T-helper 1 cell (primary cell): ENCODE measurements around the gene PIK3R1.

ENCODE experiments used
- DNase-seq, 5 donors: peaks; one replicate each; pipeline ENCODE4 v3.0.0-alpha.2; 2012 to 2020

PIK3R1 gene

DNA sequence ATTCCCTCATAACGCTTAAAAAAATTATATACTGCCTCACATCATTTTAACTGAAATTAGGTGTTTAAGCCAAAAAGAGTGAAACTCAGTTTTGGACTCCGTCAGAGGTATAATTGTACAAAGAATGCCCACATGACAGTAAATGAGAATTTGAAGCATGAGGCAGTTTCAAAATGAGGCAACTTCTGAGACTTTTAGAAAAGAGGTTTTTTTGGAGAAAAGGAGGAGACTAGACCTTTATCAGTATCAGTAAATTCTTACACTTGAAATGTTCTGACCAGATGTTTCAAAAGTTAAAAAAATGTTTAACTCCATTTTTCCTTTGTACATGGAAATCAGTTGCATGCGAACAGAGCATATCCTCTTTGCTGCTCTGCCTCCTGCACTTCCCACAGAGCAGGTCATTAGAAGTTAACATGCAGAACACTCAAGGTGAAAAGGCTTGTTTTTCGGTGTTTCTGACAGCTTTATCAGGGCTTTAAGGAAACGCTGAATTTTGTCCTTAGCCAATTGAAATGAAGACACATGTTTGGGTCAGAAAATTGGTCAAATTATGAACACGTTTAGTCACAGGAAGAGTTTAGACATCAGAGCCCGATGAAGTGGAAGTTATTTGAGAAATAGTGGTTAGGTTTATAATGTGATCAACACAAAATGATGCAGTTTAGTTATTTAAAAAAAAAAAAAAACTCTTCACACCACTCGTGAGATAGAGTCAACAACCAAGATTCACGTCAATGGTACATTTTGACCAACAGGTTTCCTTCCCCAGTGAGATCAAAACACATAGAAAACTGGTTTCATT, 59.5 kb downstream of the PIK3R1 start:
- DNase-seq: peak in 1 of 5 donors; percentile 69

DNA sequence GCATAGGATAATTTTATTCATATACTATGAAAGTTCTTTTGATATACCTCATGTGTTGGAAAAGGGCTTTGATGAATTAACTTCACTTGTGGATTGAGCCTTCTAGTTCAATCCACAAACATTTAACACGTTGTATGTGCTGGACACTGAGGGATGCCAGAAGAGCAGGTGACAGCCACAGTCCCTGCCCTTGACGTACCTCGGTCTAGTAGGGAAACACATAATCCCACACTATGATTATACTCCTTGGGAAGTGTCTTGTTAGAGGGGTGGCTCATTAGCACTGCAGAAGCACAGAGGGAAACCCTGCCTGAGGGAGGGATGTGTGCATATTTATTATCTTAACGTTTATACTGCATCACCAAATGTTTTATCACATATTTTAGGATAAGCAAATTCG, 61.2 kb downstream of the PIK3R1 start:
- DNase-seq: no peak

DNA sequence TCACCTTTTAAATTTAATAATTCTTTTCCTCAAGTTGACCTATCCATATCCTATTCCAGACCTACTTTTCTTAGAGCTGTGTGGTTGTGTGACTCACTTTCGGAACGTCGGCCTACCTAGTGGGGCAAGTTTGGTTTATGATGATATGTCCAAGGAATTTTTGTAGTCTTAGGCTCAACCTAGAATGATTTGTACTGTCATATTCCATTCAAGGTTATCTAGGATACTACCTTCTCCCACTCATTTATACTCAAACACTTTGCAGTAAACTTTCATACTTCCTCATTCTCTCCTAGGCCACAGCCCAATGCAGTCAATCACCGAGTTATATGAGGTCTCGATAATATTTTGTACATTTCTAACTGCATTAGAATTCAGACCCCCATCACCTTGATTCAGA, 61.9 kb downstream of the PIK3R1 start:
- DNase-seq: no peak

DNA sequence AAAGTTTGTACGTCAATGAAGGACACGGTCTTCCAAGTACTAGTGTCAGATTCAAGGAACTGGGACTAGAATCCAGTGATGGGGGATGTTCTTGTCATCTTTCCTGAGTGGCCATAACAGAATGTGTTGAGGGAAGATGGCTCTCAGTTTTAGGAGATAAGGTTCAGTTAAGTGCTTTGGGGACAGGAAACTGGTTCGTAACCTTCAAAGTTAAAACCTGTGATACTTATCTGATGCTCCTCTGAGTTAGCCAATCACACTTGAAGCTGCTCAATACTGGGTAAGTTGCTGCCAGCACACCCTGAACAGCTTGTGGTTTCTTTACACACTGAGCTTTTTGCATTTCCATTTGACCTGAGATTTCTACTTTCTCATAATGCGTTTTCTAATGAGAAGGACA, 64.4 kb downstream of the PIK3R1 start:
- DNase-seq: peak in 4 of 5 donors; percentile 15 to 91 (median 45)

DNA sequence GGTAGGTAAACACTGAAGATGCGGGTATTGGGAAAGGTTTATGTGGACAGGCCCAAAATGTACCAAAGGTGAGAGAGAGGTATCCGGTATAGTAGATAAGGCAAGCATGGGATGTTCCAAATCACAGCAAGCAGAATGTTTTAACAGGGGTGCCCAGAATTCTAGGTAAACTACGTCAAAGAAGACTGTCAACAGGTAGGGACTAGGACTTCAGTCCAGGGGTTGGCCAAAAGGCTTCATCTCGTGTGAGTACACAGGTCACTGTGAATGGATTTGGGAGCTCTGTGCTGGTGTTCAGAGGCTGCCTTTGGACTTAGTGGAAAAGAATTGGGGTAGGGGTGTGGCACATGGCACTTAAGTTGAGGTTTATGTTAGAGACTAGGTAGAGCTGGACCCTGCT, 66.4 kb downstream of the PIK3R1 start:
- no peak for DNase-seq

DNA sequence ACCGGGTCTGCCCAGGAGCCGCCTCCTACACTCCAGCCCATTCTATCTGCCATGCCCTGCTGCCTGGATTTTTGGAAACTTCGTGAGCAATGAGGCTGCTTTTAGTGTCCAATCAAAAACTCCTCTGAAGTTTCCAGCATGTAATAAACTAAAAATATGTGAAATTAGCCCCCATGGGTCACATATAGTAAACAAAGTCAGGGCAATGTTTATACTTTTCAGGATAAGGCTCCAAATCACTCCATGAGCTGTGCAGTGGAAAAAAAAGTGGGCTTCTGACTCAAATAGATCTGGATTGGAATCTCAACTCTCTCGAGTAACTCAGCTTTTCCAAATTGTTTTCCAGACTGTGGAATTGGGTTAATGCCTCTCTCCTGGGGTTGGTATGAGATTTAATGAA, 68.2 kb downstream of the PIK3R1 start:
- DNase-seq: no peak

DNA sequence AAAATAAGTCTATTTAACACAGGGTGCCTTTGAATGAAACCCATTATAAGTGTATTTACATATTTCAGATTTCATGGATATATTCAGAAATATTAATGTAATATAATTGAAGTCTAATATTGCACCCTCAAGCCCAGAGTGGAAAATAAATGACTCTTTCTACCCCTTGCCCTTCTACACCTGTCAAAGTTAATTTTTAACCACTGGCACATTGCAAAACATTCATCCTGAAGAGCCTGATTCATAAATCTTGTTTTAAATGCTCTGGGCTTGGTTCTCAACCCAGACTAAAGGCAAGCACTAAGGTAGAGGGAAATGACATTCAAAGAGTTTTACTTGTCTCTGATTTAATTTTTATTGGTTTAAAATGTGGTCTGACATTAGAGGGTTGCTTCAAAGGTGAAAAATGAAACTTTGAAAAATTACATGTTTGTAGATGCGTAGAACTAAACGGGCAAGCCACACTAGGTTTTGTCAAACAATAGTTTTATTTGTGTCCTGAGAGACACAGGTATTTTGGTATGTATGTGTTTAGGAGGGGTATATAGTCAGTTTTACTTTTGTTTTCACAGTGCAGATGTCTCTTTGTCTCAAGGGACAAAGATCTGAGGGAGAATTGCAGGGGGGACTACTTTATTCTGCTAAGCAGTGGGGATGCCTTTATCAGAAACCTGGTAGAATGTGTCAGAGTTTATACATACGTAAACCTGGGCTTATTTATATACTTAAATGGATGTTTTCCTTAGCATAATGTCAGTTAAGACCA, 69.7 kb downstream of the PIK3R1 start:
- no peak for DNase-seq

DNA sequence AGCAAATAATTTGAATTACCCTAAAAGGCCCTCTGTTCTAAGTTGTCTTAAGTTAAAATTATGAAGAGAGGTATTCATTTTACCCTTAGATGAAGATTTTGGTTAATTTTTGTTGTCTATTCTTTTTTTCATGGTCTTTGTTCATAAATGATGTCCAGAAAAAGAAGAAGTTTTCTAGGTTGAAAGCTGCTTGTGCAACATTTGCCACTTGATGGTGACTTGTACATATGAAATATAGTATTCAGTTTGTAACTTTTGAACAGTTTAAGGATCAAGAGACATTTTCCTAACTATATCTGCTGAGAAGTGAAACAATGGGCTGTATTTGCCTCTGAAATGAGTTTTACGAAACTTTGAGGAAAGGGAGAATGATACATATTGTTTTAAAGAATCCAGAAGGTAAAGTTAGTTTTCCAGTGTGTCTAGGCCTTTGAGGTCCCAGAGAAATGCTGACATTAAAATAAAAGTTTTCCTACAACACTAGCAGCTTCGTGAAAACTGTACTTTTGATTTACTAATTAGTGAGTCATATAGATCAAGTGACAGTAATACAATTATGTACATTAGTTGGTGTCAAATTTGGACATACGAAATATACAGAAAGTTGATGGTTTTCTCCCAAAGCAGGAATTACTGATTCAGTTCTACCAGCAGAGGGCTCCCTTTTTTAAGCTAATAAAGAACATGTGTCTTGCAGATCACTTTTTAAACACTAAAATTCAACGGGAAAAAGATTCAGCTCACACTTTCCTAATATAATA, 70.5 kb downstream of the PIK3R1 start:
- DNase-seq: peak in 1 of 5 donors; percentile 52

DNA sequence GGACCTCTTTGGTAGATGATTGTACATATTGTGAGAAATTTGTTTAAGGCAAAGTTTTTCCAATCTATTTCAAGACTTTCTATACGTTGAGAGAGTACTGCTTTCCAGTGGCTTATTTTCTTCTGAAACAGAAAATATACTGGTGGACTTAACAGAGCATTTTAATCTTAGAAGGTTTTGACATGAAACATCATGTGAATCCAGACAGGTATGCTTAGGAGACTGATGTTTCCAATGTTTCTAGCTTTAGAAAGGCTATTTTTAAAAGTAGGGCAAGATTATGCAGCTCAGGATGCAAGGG, 71.0 kb downstream of the PIK3R1 start:
- DNase-seq: no peak

DNA sequence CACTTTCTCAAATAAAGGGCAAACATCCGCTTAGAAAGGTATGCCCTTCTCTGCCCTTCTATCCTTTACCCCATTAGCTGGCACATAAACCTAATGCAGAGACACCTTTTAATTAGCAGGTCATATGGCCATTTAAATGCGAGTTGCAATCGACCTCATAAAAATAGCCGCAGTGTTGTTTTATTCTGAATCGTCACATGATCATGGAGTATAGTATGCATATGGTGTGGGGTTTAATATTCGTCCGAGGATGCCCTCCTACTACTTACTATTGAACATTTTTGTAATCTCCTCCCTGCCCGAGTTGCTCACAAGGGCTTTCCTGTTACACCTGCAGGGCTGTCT, 72.0 kb downstream of the PIK3R1 start:
- no peak for DNase-seq

DNA sequence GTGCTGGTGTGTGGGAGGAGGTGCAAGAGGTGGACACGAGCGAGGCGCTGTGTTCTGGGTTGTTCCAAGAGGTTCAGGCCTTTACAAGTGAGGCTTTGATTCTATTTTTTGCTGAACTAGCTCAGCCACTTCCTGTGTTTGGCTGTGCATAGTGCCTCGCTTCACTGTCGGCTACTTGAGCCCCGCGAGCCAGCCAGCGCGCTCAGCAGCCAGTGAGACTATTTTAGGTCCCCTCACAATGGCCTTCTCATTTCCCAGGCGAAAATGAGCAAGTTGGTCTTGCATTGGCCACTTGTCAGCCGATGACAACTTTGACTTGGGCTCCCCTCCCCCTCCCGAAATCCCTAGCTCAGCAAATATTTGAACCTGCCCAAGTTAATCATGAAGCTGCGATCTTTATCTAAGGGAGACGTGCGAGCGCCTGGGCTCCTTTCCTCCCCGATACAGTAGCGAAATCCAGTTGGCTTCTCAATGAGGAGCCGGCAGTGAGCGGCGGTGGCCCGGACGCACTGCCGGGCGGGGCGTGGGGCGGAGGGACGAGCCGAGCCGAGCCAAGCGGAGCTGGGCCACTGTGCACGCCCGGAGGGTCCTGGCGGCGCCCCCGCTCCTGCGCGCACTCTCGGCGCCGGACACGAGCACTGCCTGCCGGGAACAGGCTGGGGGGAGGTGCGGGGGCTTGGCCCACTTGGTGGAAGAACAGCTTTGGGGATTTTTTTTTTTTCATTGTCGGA, 72.6 kb downstream of the PIK3R1 start:
- DNase-seq: peak; percentile 19 to 72 (median 23)

DNA sequence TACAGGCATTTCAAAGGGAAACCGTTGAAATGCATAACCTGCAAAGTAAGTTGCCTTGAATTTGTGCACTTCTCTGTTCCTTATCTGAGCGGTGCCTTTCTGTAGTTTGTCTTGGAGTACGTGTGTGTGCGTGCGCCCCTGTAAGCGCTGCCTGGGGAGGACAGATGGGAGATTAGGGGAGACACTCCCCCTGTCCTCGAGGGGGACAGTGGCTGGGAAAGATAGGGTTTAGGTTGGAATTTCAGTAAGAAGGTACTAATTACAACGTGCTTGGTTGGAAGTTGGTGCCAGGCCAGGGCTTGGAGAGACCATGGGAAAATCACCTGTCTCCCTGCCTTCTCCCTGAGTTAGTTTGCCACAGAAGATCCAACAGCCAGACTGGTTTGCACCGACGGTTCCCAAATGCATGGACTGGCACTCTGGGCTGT, 73.2 kb downstream of the PIK3R1 start:
- no peak for DNase-seq

DNA sequence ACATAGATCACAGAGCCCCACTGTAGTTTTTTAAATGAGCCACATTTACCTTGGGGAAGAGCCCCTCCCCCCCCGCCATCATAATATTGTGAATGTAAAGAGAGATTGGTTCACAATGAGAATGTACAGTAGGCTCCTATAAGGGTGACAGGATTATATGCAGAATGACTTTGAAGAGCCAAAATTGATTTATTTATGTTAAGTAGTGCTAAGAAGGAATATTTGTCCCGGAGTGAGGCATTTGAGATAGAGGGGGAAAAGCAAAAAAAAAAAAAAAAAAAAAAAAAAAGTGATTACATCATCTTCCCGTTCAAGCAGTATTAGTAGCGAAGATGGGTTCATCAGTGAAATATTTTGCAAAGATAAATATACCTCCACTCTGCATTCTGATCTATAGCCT, 73.9 kb downstream of the PIK3R1 start:
- DNase-seq: no peak

DNA sequence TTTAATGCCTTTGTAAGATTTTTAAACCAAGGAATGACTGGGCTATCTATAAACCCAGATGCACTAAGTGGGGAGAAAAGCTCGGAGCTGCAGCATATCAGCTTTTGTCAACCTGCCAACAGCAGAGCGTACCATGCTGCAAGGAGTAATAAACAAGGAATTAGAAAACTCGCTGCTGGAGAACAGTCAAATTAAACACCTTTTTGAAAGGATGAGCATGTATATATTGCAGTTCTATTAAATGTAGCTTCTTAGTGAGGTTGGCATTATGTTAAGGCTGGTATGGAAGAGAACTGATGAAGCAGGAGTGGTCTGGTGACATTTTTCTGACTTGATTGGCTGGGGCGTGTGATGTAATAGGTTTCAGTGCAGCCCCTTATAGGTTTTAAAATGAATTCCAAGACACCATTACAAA, 74.7 kb downstream of the PIK3R1 start:
- no peak for DNase-seq

DNA sequence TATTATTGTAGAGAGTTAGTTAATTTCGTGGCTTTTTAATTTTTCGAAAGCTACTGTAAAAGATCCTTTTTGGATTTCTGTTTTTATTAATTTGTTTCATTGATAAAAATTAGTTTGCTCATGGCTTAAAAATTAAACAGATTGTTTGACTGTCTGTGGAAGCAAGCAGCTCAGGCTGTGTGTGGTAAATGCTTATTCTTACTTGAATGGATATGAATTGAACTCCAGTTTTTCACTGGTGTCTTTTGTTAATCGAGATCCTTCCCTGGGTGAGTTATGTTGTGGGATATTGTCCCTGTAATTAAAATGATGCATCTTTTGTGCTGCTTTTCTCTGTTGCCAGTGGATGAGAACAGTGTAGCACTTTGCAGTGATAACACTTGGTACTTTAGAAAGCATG, 75.3 kb downstream of the PIK3R1 start:
- no peak for DNase-seq

DNA sequence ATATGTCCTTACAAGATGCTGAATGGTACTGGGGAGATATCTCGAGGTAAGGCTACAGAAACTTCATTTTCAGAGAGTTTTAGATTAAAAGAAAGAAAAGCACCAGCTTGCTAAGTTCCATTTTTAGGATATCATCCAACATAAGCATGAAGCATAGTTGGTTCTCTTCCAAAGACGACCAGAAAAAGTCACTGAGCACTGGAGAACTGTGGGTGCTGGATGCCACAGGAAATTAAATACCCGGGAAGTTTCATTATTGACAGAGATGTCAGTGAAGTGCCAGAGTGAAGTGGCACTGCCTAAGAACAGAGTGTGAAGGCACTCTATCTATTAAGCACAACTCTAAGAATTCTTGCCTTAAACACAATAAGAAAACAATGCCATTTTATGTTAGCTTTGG, 76.8 kb downstream of the PIK3R1 start:
- DNase-seq: no peak

DNA sequence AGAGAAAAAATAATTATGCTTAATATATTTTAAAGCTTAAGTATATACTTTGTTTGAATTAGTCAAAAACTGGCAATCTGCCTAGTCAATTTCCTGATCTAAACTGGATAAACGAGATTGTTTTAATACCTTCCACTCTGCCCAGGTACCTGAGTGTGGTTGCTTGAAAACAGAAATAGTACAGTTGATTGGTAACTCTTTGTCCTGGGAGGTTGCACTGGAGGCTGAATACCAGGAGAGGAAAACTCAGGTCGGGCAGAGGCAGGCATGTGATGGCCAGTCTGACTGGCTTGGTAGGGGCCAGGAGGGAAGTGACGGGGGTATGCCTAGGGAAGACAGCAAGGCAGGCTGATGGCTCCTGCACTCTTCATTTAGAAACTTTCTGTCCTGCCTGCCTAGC, 80.2 kb downstream of the PIK3R1 start:
- DNase-seq: no peak

DNA sequence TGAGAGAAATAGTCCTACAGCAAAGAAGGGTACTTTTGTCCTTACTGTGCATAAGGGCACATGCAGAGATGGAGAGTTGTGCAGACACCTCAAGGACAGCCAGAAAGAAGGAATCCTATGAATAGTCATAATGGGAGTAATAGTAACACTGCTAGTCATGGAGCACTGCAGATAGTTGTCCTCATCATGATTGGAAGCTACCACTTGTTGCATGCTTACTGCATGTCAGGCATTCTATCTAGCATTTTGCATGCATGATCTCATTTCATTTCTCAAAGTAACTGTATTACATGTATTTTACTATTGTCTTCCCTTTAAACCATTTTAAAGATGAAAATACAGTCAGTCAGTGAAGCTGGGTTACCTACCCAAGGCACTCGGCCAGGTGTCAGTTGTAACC, 81.3 kb downstream of the PIK3R1 start:
- DNase-seq: no peak

DNA sequence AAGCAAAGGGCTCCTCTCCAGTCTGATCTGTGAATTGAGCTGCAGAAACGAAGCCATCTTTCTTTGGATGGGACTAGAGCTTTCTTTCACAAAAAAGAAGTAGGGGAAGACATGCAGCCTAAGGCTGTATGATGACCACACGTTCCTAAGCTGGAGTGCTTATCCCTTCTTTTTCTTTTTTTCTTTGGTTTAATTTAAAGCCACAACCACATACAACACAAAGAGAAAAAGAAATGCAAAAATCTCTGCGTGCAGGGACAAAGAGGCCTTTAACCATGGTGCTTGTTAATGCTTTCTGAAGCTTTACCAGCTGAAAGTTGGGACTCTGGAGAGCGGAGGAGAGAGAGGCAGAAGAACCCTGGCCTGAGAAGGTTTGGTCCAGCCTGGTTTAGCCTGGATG, 82.1 kb downstream of the PIK3R1 start:
- no peak for DNase-seq

DNA sequence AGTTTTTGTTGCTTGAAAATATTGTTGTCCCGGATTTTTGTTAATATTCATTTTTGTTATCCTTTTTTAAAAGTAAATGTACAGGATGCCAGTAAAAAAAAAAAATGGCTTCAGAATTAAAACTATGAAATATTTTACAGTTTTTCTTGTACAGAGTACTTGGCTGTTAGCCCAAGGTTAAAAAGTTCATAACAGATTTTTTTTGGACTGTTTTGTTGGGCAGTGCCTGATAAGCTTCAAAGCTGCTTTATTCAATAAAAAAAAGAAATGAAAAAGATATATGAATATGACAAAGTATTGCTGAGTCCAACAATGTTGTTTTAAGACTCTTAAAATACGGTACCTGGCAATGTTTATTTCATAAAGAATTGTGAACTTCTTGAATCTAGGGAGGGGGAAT, 82.9 kb downstream of the PIK3R1 start:
- DNase-seq: no peak

DNA sequence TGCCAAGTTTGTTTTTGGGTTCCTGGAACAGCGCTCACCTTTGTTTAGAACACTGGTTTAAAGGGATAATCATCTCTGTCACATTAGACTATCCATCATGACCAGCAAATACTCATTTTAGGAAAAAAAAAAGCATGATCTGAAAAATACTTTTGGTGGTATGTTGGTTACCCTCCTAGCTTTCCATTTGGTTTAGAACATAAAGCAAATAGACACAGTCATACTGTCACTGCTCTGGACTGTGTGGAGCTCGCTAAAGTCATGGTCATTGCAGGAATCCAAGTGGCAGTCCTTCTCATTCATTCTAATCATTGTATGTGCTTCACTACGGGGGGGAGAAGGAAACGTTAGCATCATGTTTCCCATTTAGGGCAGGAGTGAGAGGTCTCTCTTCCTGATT, 83.5 kb downstream of the PIK3R1 start:
- no peak for DNase-seq

DNA sequence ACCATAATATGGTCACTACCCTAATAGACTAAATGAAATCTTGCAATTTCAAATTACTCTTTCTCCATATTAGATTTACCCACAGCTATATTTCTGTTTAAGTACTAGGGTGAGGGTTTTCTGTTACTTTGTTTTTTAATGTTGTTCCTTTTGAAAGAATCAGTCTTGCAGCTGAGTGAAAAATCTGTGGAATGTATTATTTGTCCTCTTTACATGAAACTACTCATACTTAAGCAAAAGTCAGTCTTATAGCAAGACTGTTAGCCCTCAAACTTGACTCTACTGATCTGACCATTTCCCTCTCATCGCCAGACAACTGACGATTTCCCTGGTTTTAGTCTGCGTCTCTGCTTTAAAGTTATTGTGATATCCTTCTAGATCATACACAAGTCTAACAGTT, 84.0 kb downstream of the PIK3R1 start:
- no peak for DNase-seq
